SK-N-MC (cell line): Measurements from ENCODE around the gene ARRB1.

ENCODE experiments used
- EZH2 ChIP-seq: fragments of 200-600 bp; sonication (generic); IDR thresholded peaks from one replicate; pipeline ENCODE4 v1.6.1; 2017; ENCODE audit warnings: antibody characterized with exemption
- FOXP2 ChIP-seq: optimal IDR thresholded peaks from 2 replicates; pipeline ENCODE3; 2011; ENCODE audit warnings: mild to moderate bottlenecking, moderate library complexity; ENCODE audit not compliant: insufficient read depth; ENCODE audit errors: extremely low read length, control extremely low read depth
- POLR2AphosphoS5 ChIP-seq: IDR thresholded peaks from 2 replicates; pipeline ENCODE4 v1.6.1; 2012; ENCODE audit warnings: mild to moderate bottlenecking, low read depth, low read length, borderline replicate concordance

DNA sequence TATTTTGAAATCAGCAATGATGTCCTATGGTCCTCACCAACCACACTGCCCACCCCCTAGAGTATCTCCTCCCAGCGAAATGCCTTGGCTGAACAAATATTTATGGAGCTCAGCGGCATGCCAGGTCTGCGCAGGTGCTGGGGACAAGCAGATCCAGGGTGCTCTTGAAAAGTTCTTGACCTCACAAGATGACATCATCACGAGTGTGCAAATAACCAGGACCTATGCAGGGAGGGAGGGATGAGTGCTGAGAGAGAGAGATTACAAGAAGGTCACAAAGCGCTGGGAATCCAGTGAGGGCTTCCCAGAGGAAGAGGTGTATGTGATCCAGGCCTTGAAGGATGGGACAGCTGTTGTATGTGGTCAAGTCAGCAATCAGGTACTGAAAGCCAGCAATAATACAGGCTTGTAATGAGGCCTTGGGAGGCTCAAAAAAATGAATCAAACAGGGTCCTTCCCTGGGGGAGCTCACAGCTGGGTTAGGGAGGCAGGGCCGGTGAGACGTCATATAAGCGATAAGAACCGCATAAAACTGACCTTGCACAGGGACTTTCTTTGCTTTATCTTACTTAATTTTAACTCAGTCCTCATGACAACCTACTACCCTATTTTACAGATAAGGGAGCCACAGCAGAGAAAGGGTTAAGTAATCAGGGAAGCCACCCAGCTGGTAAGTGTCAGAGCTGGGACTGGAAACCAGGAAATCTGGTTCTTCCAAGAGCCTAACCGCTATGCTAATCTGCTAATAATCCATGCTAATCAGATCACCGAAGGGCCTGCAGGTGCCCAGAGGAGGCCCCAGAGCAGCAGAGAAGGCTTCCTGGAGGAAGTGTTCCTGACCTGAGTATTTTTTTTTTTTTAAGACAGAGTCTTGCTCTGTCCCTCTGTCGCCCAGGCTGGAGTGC lies 8.2 kb downstream of the ARRB1 start:
- TF ChIP-seq POLR2AphosphoS5 = no peak
- TF ChIP-seq EZH2 = no peak
- no peak for TF ChIP-seq FOXP2
